HEK293T (cell line): ENCODE data around the gene HECTD1.

Experiments used
- CTCF ChIA-PET: fragments of 350-600 bp; formaldehyde crosslinking; extraction: SDS; loops from one replicate; lab custom pipeline; 2021; ENCODE audit warnings: antibody characterized with exemption, inconsistent platforms; lab: Yijun Ruan, JAX
- POLR2A ChIA-PET: fragments of 350-600 bp; formaldehyde crosslinking; extraction: SDS; loops from one replicate; lab custom pipeline; 2020; ENCODE audit warnings: antibody characterized with exemption, inconsistent platforms; lab: Yijun Ruan, JAX
- DNase-seq: peaks from one replicate; pipeline ENCODE4 v3.0.0; 2012; ENCODE audit warnings: mixed read lengths; ENCODE audit errors: extremely low spot score
- ARNT ChIP-seq: fragments of 450-650 bp; IDR thresholded peaks from 2 replicates; pipeline ENCODE4 v1.6.1; 2017; ENCODE audit warnings: mild to moderate bottlenecking
- BHLHE40 ChIP-seq: fragments of 450-650 bp; IDR thresholded peaks from 2 replicates; pipeline ENCODE4 v1.6.1; 2016; ENCODE audit warnings: mild to moderate bottlenecking, moderate library complexity, borderline replicate concordance
- CTBP1 ChIP-seq: fragments of 450-650 bp; IDR thresholded peaks from 2 replicates; pipeline ENCODE4 v1.6.1; 2016; ENCODE audit warnings: borderline replicate concordance
- ELF4 ChIP-seq: fragments of 450-650 bp; IDR thresholded peaks from 2 replicates; pipeline ENCODE4 v1.6.1; 2017; ENCODE audit warnings: antibody characterized with exemption
- FOXA1 ChIP-seq: fragments of 450-650 bp; IDR thresholded peaks from 2 replicates; pipeline ENCODE4 v1.6.1; 2016; ENCODE audit warnings: mild to moderate bottlenecking
- FOXK2 ChIP-seq: fragments of 450-650 bp; IDR thresholded peaks from 2 replicates; pipeline ENCODE4 v1.6.1; 2016; ENCODE audit warnings: mild to moderate bottlenecking
- FOXM1 ChIP-seq: fragments of 450-650 bp; IDR thresholded peaks from 2 replicates; pipeline ENCODE4 v1.6.1; 2017; ENCODE audit warnings: mild to moderate bottlenecking, borderline replicate concordance
- HDGF ChIP-seq: fragments of 450-650 bp; IDR thresholded peaks from 2 replicates; pipeline ENCODE4 v1.6.1; 2017; ENCODE audit warnings: antibody characterized with exemption, borderline replicate concordance
- L3MBTL2 ChIP-seq: fragments of 450-650 bp; conservative IDR thresholded peaks from 2 replicates; pipeline ENCODE4 v1.6.1; 2016; ENCODE audit warnings: mild to moderate bottlenecking
- LEF1 ChIP-seq: fragments of 450-650 bp; IDR thresholded peaks from 2 replicates; pipeline ENCODE4 v1.6.1; 2017; ENCODE audit warnings: mild to moderate bottlenecking, borderline replicate concordance
- NFRKB ChIP-seq: fragments of 450-650 bp; IDR thresholded peaks from 2 replicates; pipeline ENCODE4 v1.6.1; 2016; ENCODE audit warnings: mild to moderate bottlenecking, moderate library complexity
- SP1 ChIP-seq: fragments of 450-650 bp; IDR thresholded peaks from 2 replicates; pipeline ENCODE4 v1.6.1; 2017
- SUZ12 ChIP-seq: fragments of 450-650 bp; IDR thresholded peaks from 2 replicates; pipeline ENCODE4 v1.6.1; 2016; ENCODE audit warnings: mild to moderate bottlenecking
- TARDBP ChIP-seq: fragments of 450-650 bp; IDR thresholded peaks from 2 replicates; pipeline ENCODE4 v1.6.1; 2016
- ZNF384 ChIP-seq: fragments of 450-650 bp; IDR thresholded peaks from 2 replicates; pipeline ENCODE4 v1.6.1; 2016
- TF ChIP-seq, protein P1 (sequence below): fragments of 450-650 bp; IDR thresholded peaks from 2 replicates; pipeline ENCODE4 v1.6.1; 2016

The HECTD1 gene

DNA sequence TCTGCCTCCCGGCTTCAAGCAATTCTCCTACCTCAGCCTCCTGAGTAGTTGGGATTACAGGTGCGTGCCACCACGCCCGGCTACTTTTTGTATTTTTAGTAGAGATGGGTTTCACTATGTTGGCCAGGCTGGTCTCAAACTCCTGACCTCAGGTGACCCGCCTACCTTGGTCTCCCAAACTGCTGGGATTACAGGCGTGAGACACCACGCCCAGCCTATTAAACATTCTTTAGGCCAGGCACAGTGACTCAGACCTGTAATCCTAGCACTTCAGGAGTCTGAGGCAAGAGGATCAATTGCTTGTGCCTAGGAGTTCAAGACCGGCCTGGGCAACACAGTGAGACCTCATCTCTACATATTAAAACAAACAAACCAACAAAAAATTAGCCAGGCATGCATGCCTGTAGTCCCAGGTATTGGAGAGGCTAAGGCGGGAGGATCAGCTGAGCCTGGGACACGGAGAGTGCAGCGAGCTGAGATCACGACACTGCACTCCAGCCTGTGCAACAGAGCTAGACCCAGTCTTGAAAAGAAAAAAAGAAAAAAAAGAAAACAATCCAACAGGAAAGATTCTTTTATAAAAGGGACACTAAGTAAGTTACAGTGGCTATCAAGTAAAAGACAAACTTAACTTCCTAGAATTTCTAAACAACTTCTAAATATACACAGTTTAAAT, 70.2 kb downstream of the HECTD1 start:
- ChIA-PET CTCF (no interaction called here), POLR2A (no interaction called here)
- no peak for TF ChIP-seq ARNT
- no peak for TF ChIP-seq HDGF
- TF ChIP-seq SP1, result no peak
- TF ChIP-seq ELF4, result no peak
- DNase-seq, result no peak

DNA sequence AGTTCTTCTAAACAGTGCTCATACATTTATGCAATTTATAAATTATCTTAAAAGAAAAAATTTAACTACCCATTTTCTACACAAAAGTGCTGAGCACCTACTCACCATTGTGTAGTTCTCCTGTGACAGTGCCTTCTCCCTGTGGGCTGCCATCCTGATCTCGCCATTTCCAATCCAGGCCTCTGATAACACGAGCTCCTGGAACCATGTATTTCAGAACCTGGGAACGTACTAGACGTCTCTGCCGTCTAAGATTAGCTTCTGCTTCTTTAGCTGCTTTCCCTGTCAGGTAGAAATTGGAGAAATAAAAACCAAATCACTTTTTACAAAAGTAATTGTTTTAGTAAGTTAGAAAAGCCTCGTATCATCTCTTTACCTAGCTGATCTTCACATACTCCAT, 74.5 kb downstream of the HECTD1 start:
- no peak for DNase-seq
- POLR2A ChIA-PET, result no interaction called here
- CTCF ChIA-PET, result no interaction called here

DNA sequence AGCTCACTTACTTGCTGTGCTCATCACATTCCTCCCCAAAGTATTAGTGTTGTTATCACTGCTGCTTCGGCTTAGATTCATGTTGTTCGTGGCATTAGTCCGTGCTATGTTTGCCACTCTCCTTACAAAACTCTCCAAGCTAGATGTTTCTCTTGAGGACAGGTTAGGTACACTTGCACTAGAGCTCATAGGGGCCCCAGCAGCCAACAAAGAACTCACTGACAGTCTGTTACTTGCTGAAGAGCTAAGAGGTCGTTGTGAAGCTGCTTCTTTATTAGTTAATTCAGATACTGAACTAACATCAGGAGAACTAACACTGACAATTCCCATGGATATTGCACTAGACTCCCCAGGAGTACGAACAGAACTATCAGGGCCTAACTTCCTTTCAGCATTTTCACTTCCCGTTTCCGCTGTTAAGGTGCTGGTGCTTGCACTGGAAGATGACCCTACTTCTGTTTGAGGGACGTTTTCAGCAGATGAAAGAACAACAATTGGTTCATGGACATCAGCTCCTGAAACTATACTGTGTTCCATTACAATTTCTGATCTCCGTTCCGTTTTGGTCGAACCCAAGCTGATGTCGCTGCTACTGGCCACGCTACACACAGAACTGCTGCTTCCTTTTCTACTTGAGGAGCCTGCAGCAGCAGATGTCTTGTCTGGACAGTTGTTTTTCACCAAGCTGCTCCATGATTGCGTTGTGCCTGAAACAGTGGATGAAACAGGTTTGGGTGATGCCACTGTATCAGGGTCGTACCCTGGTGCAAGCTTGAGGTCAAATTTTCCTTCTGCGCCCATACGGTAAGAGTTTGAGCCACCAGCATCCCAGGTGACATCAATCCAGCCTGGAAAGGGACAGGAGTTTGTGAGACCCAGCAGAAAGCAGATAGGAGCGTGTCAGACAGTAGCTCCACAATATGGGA, 78.7 kb downstream of the HECTD1 start:
- no peak for TF ChIP-seq FOXM1
- TF ChIP-seq FOXK2, result no peak
- no peak for TF ChIP-seq ZNF384
- no peak for TF ChIP-seq TARDBP
- TF ChIP-seq, protein P1, sequence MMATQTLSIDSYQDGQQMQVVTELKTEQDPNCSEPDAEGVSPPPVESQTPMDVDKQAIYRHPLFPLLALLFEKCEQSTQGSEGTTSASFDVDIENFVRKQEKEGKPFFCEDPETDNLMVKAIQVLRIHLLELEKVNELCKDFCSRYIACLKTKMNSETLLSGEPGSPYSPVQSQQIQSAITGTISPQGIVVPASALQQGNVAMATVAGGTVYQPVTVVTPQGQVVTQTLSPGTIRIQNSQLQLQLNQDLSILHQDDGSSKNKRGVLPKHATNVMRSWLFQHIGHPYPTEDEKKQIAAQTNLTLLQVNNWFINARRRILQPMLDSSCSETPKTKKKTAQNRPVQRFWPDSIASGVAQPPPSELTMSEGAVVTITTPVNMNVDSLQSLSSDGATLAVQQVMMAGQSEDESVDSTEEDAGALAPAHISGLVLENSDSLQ, result no peak
- no peak for TF ChIP-seq HDGF
- no peak for TF ChIP-seq FOXA1
- TF ChIP-seq L3MBTL2, result no peak
- no peak for TF ChIP-seq SUZ12
- no peak for TF ChIP-seq NFRKB
- no peak for TF ChIP-seq ELF4
- no peak for TF ChIP-seq CTBP1
- TF ChIP-seq LEF1, result no peak
- TF ChIP-seq SP1, result no peak
- no peak for TF ChIP-seq ARNT
- no peak for TF ChIP-seq BHLHE40
- POLR2A ChIA-PET, result no interaction called here
- DNase-seq, result no peak
- CTCF ChIA-PET, result interaction anchor here (0.6 to 0.7 kb wide), 3 partner anchors 20 to 324 kb away, joined by 3 read pairs; no protein-coding TSS in a partner anchor

More for the DNA sequence above, 74.5 kb downstream of the HECTD1 start:
- TF ChIP-seq TARDBP (no peak), HDGF (no peak), ARNT (no peak), FOXM1 (no peak)
- TF ChIP-seq, protein P1, result no peak

DNA sequence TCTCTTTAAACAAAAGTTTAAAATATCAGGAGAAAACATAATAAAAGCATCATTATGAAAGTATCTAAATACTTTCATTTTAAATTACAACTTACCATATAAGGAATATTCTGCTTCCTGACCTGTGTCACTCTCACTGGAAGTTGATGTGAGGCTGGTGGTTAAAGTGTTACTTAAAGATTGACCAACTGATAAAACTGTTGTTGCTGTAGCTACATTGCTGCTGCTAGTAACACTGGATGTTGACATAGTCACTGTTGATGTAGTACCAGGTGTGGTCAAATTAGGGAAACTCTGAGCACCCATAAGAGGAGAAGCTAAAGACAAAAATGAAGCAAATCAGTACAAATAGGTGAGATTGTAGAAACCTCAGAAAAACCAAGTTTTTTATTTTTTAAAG, 79.9 kb downstream of the HECTD1 start:
- CTCF ChIA-PET, result interaction anchor here (0.7 kb wide), 1 partner anchor 1236 kb away, joined by 3 read pairs; no protein-coding TSS in a partner anchor
- POLR2A ChIA-PET, result no interaction called here
- TF ChIP-seq FOXK2 (no peak), BHLHE40 (no peak), TARDBP (no peak), ELF4 (no peak), SUZ12 (no peak)
- no peak for DNase-seq

DNA sequence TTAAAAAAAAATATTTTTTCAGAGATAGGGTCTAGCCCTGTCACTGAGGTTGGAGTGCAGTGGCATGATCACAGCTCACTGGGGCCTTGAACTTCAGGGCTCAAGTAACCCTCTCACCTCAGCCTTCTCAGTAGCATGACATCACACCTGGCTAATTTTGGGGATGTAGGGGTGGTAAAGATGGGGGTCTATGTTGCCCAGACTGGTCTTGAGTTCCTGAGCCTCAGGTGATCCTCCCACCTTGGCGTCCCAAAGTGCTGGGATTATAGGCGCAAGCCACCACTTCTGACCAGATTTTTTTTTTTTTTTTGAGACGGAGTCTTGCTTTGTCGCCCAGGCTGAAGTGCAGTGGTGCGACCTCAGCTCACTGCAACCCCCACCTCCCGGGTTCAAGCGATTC, 80.9 kb downstream of the HECTD1 start:
- ChIA-PET CTCF (no interaction called here), POLR2A (no interaction called here)
- no peak for DNase-seq
- no peak for TF ChIP-seq SP1
- no peak for TF ChIP-seq ZNF384
- TF ChIP-seq L3MBTL2, result no peak
- TF ChIP-seq FOXA1, result no peak
- no peak for TF ChIP-seq BHLHE40
- TF ChIP-seq SUZ12, result no peak
- no peak for TF ChIP-seq CTBP1

DNA sequence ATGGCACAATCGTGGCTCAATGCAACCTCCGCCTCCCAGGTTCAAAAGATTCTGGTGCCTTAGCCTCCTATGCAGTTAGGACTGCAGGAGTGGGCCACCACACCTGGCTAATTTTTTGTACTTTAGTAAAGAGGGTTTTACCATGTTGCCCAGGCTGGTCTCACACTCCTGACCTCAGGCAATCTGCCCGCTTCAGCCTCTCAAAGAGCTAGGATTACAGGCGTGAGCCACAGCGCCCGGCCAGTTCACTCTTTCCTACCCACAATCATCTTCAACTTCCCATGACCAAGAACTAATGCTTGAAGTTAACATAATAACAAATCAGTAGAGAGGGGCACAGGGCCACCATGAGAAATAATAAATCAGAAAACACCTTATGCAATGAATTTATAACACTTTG, 82.4 kb downstream of the HECTD1 start:
- ChIA-PET POLR2A (no interaction called here), CTCF (no interaction called here)
- TF ChIP-seq ZNF384 (no peak), NFRKB (no peak), CTBP1 (no peak), FOXK2 (no peak)
- no peak for DNase-seq

DNA sequence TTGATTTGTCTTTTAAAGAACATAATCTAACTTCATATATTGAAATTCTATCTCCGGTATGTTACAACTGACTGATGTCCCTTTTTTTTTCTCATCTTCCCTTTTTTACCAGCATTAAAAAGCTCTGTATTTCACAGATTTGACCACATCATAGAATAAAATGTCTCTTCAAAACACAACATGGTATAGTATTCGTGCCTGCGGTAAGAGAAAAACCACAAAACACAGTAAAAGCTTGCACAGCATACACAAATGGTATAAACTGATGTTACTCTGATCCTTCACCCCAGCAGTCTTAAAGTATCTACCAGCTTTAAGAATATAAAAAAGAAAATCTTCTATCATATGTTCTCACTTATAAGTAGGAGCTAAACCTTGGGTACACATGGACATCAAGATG, 83.4 kb downstream of the HECTD1 start:
- CTCF ChIA-PET, result no interaction called here
- POLR2A ChIA-PET, result no interaction called here
- no peak for DNase-seq
- TF ChIP-seq BHLHE40 (no peak), ELF4 (no peak), TARDBP (no peak), FOXM1 (no peak), NFRKB (no peak), FOXK2 (no peak), FOXA1 (no peak), L3MBTL2 (no peak), HDGF (no peak), ZNF384 (no peak), SP1 (no peak), SUZ12 (no peak), LEF1 (no peak), ARNT (no peak), CTBP1 (no peak)
- TF ChIP-seq, protein P1, result no peak
